Breast epithelium (tissue), 4 donors: ENCODE data around the gene CCDC78. TPM values are rescaled to one million over a fixed set of nuclear protein-coding genes. Genes with fewer than 3 reads are reported as not detected.

Experiments used
- DNase-seq, 2 donors: peaks; one replicate each; pipeline ENCODE4 v3.0.0-alpha.2; 2019; ENCODE audit warnings: low spot score in 2 of 2
- H3K27ac ChIP-seq, 2 donors: fragments of 200-600 bp; sonication (generic) in 1 of 2; one replicate each; pipeline ENCODE4 v1.5.1; 2016 to 2019; ENCODE audit warnings: mild to moderate bottlenecking in 1 of 2
- H3K27me3 ChIP-seq, 2 donors: fragments of 200-600 bp; sonication (generic) in 1 of 2; one replicate each; pipeline versions ENCODE4 v1.5.1 to v1.6.0; 2017 to 2019; ENCODE audit warnings: control low read depth in 1 of 2, mild to moderate bottlenecking in 1 of 2
- H3K36me3 ChIP-seq: fragments of 200-600 bp; one replicate; pipeline ENCODE4 v1.5.1; 2019
- H3K4me1 ChIP-seq, 2 donors: fragments of 200-600 bp; sonication (generic); one replicate each; pipeline ENCODE4 v1.5.1; 2016 to 2019; ENCODE audit warnings: control low read depth in 1 of 2
- H3K4me3 ChIP-seq, 3 donors: fragments of 200-600 bp; sonication (generic); 1 replicate in 2 of 3; 2 replicates in 1 of 3; pipeline ENCODE4 v1.5.1; 2016 to 2019; ENCODE audit warnings: mild to moderate bottlenecking in 3 of 3, moderate library complexity in 2 of 3
- H3K9me3 ChIP-seq, 2 donors: fragments of 200-600 bp; sonication (generic) in 1 of 2; one replicate each; pipeline ENCODE4 v1.5.1; 2016 to 2019; ENCODE audit warnings: control low read depth in 1 of 2
- POLR2A ChIP-seq: fragments of 450-650 bp; IDR thresholded peaks from one replicate; pipeline ENCODE4 v1.6.1; 2016; ENCODE audit warnings: antibody characterized with exemption, mild to moderate bottlenecking, moderate library complexity
- POLR2AphosphoS5 ChIP-seq, 3 donors: sonication (generic); formaldehyde crosslinking; IDR thresholded peaks; one replicate each; pipeline ENCODE4 v1.6.1; 2017; ENCODE audit warnings: antibody characterized with exemption in 3 of 3
- intact Hi-C: fragments of 100-400 bp; cut with DNase I; formaldehyde crosslinking; loops from one replicate; pipeline ENCODE4 v1.15.1; 2023; ENCODE audit warnings: low total_unique reads
- total RNA-seq, 3 donors: library from RNA; depleted of rRNA; stranded (reverse); fragments of >200 nt; gene quantifications; one replicate each; pipeline ENCODE4 v1.1.0, GENCODE V29; 2016
- TF ChIP-seq, protein P1 (sequence below), 3 donors: fragments of 450-650 bp; IDR thresholded peaks; one replicate each; pipeline ENCODE4 v1.5.1; 2016 to 2017; ENCODE audit warnings: antibody characterized with exemption in 3 of 3, mild to moderate bottlenecking in 3 of 3, moderate library complexity in 3 of 3

Gene CCDC78
- total RNA-seq, 3 donors from 2014 or later: 0.48 to 2.9 (median 2.6) TPM

- peak in 1 of 2 donors; percentile 48 for DNase-seq
- Histone ChIP-seq H3K4me1 (peaks cover 0 to 16% of the 10 kb centered on the region in 2 donors), H3K27me3 (no peaks in the 10 kb centered on the region), H3K9me3 (no peaks in the 10 kb centered on the region), H3K4me3 (peak overlapping the region; percentile 40 to 77 (median 61)), H3K36me3 (no peaks in the 10 kb centered on the region), H3K27ac (peak overlapping the region in 1 of 2 donors; percentile 40)
- intact Hi-C loops: no loop called here
- no peak for TF ChIP-seq POLR2A
- no peak for TF ChIP-seq POLR2AphosphoS5 (IDR thresholded peaks at IDR 0.05)
Observed at GRCh38 chr16:728131-728889, 2.1 kb upstream of the CCDC78 start.

DNA sequence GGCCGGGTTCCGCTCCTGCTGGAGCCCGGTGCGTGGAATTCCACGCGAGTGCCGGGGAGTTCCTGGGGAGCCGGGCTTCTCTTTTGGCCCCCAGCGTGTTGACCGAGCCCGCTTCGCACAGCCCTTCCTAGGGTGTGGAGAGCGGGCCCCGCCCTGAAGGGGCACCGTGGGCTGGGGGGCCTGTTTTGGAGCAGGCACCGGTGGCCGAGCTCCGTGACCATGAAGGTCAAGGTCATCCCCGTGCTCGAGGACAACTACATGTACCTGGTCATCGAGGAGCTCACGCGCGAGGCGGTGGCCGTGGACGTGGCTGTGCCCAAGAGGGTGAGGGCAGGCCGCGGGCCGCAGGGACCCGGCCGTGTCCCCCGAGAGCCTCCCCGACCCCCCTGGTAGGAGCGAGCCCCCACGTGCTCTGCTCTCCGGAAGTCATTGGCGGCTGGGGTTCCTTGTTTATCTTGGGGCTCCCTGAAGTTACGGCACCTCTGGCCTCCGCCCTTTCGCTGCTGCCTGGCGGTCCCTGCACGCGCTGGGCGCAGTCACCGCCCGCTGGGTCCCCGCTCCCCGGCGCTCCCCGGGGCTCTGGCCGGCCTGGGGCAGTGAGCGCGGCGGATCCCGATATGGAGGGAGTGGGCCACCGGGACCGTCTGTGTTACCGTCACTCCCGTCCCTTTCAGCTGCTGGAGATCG lies 1.2 kb upstream of the CCDC78 start:
- H3K27ac ChIP-seq: peak overlapping the region in 1 of 2 donors; percentile 40
- no peaks in the 10 kb centered on the region for H3K27me3 ChIP-seq
- TF ChIP-seq POLR2AphosphoS5 (IDR thresholded peaks at IDR 0.05): no peak
- no peaks in the 10 kb centered on the region for H3K9me3 ChIP-seq
- H3K36me3 ChIP-seq: no peaks in the 10 kb centered on the region
- peak overlapping the region; percentile 40 to 77 (median 61) for H3K4me3 ChIP-seq
- H3K4me1 ChIP-seq: peaks cover 0 to 16% of the 10 kb centered on the region in 2 donors
- DNase-seq: no peak
- intact Hi-C loops: no loop called here

DNA sequence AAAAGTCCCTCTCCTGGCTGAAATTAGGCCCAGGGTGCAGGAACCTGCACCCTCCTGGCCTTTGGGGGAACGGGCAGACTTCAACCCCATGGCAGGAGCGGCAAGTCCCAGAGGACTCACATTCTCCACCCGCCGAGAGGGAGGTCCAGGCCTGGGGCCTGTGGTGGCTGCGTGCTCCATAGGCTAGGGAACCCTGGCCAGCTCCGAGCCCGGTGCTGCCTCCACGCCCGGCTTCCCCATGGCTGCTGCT lies 130 bp downstream of the CCDC78 start:
- H3K4me3 ChIP-seq: peak overlapping the region in 1 of 3 donors; percentile 77
- H3K27ac ChIP-seq: no peak overlapping the region
- intact Hi-C loops: no loop called here
- H3K27me3 ChIP-seq: no peaks in the 10 kb centered on the region
- no peak for DNase-seq
- TF ChIP-seq POLR2A: no peak
- TF ChIP-seq POLR2AphosphoS5 (IDR thresholded peaks at IDR 0.05): no peak
- TF ChIP-seq, protein P1, sequence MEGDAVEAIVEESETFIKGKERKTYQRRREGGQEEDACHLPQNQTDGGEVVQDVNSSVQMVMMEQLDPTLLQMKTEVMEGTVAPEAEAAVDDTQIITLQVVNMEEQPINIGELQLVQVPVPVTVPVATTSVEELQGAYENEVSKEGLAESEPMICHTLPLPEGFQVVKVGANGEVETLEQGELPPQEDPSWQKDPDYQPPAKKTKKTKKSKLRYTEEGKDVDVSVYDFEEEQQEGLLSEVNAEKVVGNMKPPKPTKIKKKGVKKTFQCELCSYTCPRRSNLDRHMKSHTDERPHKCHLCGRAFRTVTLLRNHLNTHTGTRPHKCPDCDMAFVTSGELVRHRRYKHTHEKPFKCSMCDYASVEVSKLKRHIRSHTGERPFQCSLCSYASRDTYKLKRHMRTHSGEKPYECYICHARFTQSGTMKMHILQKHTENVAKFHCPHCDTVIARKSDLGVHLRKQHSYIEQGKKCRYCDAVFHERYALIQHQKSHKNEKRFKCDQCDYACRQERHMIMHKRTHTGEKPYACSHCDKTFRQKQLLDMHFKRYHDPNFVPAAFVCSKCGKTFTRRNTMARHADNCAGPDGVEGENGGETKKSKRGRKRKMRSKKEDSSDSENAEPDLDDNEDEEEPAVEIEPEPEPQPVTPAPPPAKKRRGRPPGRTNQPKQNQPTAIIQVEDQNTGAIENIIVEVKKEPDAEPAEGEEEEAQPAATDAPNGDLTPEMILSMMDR (IDR thresholded peaks at IDR 0.05): no peak
- no peaks in the 10 kb centered on the region for H3K36me3 ChIP-seq
- peaks cover 7 to 22% of the 10 kb centered on the region in 2 donors for H3K4me1 ChIP-seq
- no peaks in the 10 kb centered on the region for H3K9me3 ChIP-seq

- H3K4me3 ChIP-seq: no peak overlapping the region
- peaks cover 7 to 22% of the 10 kb centered on the region in 2 donors for H3K4me1 ChIP-seq
Observed at GRCh38 chr16:725463-726187, 618 bp downstream of the CCDC78 start.

GRCh38 chr16:725041-725376 lies 1.2 kb downstream of the CCDC78 start:
- intact Hi-C loops: no loop called here
- no peak for DNase-seq
- H3K4me1 ChIP-seq: peaks cover 9 to 27% of the 10 kb centered on the region in 2 donors
- H3K36me3 ChIP-seq: no peaks in the 10 kb centered on the region
- no peaks in the 10 kb centered on the region for H3K9me3 ChIP-seq
- H3K4me3 ChIP-seq: no peak overlapping the region
- no peak overlapping the region for H3K27ac ChIP-seq
- TF ChIP-seq POLR2AphosphoS5 (IDR thresholded peaks at IDR 0.05) (no peak), POLR2A (no peak)
- TF ChIP-seq, protein P1 (IDR thresholded peaks at IDR 0.05): no peak
- no peaks in the 10 kb centered on the region for H3K27me3 ChIP-seq

More at GRCh38 chr16:725463-726187, 618 bp downstream of the CCDC78 start:
- H3K36me3 ChIP-seq: no peaks in the 10 kb centered on the region
- intact Hi-C loops: no loop called here
- no peak overlapping the region for H3K27ac ChIP-seq
- no peak for DNase-seq
- no peaks in the 10 kb centered on the region for H3K27me3 ChIP-seq
- TF ChIP-seq POLR2AphosphoS5 (IDR thresholded peaks at IDR 0.05) (no peak), POLR2A (no peak)
- TF ChIP-seq, protein P1 (IDR thresholded peaks at IDR 0.05): no peak
- no peaks in the 10 kb centered on the region for H3K9me3 ChIP-seq
